Endothelial cell of umbilical vein (primary cell): ENCODE data around the gene RHBDD3. TPM values are rescaled to one million over a fixed set of nuclear protein-coding genes. Genes with fewer than 3 reads are reported as not detected.

Source experiments
- BruUV-seq: library from RNA; stranded (reverse); fragments of 400-500 nt; replicated peaks from 2 replicates; lab custom pipeline; 2021; lab: Mats Ljungman, UMichigan
- CTCF ChIA-PET: fragments of 300-600, 350-600 bp; sonication (Branson Sonifier 250); formaldehyde crosslinking; loops from one replicate; lab custom pipeline; 2021; ENCODE audit warnings: antibody characterized with exemption, inconsistent platforms; lab: Charles Lee
- POLR2A ChIA-PET: fragments of 300-600, 350-600 bp; sonication (Branson Sonifier 250); formaldehyde crosslinking; loops from one replicate; lab custom pipeline; 2021; ENCODE audit warnings: antibody characterized with exemption, inconsistent platforms; lab: Charles Lee
- DNase-seq: peaks from one replicate; pipeline ENCODE4 v3.0.0-alpha.2; 2011; ENCODE audit warnings: low read depth, low spot score
- FAIRE-seq: peaks from 2 replicates; lab custom pipeline; 2011; peaks lifted over from hg19 to GRCh38; lab: Jason Lieb, UNC
- H2AFZ ChIP-seq: 2 replicates; pipeline ENCODE4 v1.6.0; 2012; ENCODE audit warnings: low read depth, low read length, control low read depth, inconsistent platforms
- H3K27ac ChIP-seq: 2 replicates; pipeline ENCODE4 v1.5.1; 2011; ENCODE audit warnings: low read depth, mild to moderate bottlenecking, control low read depth, low read length, moderate library complexity; ENCODE audit not compliant: insufficient read depth
- H3K27me3 ChIP-seq, 2 experiments: 2 replicates each; pipeline versions ENCODE4 v1.6.0 to v1.6.1; 2011; ENCODE audit warnings: low read length in 2 of 2, mixed read lengths in 1 of 2; ENCODE audit not compliant: control insufficient read depth in 2 of 2, insufficient read depth in 2 of 2
- H3K36me3 ChIP-seq, 2 experiments: 2 replicates in 1 of 2; 3 replicates in 1 of 2; pipeline ENCODE4 v1.5.1; 2011; ENCODE audit warnings: low read length in 2 of 2, mild to moderate bottlenecking in 1 of 2, moderate library complexity in 1 of 2; ENCODE audit not compliant: control insufficient read depth in 2 of 2, insufficient read depth in 2 of 2; ENCODE audit errors: extremely low read depth in 1 of 2
- H3K4me1 ChIP-seq: 3 replicates; pipeline ENCODE4 v1.5.1; 2011; ENCODE audit warnings: mild to moderate bottlenecking, low read length; ENCODE audit not compliant: control insufficient read depth, insufficient read depth; ENCODE audit errors: extremely low read depth
- H3K4me2 ChIP-seq: 2 replicates; pipeline ENCODE4 v1.6.1; 2011; ENCODE audit warnings: low read length, control low read depth, mixed read lengths; ENCODE audit not compliant: insufficient read depth
- H3K4me3 ChIP-seq, 3 experiments: fragments of 200-600 bp in 1 of 3; sonication (generic), shearing (Covaris generic) in 1 of 3; replicated peaks in 1 of 3; 2 replicates each; pipeline ENCODE4 v1.5.1; 2011 to 2016; ENCODE audit warnings: control low read depth in 3 of 3, low read length in 3 of 3, mild to moderate bottlenecking in 2 of 3, inconsistent platforms in 1 of 3, low read depth in 1 of 3, moderate library complexity in 1 of 3; ENCODE audit not compliant: insufficient read depth in 1 of 3
- H3K79me2 ChIP-seq: 2 replicates; pipeline ENCODE4 v1.6.0; 2012; ENCODE audit warnings: low read length, inconsistent platforms; ENCODE audit not compliant: control insufficient read depth, insufficient read depth
- H3K9ac ChIP-seq: replicated peaks from 2 replicates; pipeline ENCODE3; 2011; ENCODE audit warnings: low read length, control low read depth; ENCODE audit not compliant: insufficient read depth; ENCODE audit errors: extremely low read depth
- H3K9me1 ChIP-seq: replicated peaks from 3 replicates; pipeline ENCODE4 v1.6.0; 2011; ENCODE audit warnings: mild to moderate bottlenecking, low read length; ENCODE audit not compliant: control insufficient read depth, insufficient read depth; ENCODE audit errors: extremely low read depth
- H3K9me3 ChIP-seq: replicated peaks from 2 replicates; pipeline ENCODE4 v1.5.1; 2012; ENCODE audit warnings: low read length, inconsistent platforms; ENCODE audit not compliant: control insufficient read depth, insufficient read depth
- H4K20me1 ChIP-seq: replicated peaks from 2 replicates; pipeline ENCODE3; 2011; ENCODE audit warnings: mild to moderate bottlenecking, low read length; ENCODE audit not compliant: control insufficient read depth, insufficient read depth; ENCODE audit errors: extremely low read depth
- EZH2 ChIP-seq: IDR thresholded peaks from 2 replicates; pipeline ENCODE4 v1.6.1; 2012; ENCODE audit warnings: borderline replicate concordance, low read depth, mild to moderate bottlenecking, moderate library complexity, low read length, inconsistent platforms; ENCODE audit not compliant: severe bottlenecking
- FOS ChIP-seq: IDR thresholded peaks from 2 replicates; pipeline ENCODE4 v1.6.1; 2011; ENCODE audit warnings: mild to moderate bottlenecking, low read length, moderate library complexity, borderline replicate concordance; ENCODE audit not compliant: insufficient read depth
- GATA2 ChIP-seq: IDR thresholded peaks from 2 replicates; pipeline ENCODE4 v1.7.0; 2011; ENCODE audit warnings: low read depth, mild to moderate bottlenecking, moderate library complexity, mixed read lengths, low read length; ENCODE audit not compliant: insufficient read length, insufficient read depth
- JUN ChIP-seq: IDR thresholded peaks from 2 replicates; pipeline ENCODE4 v1.6.1; 2011; ENCODE audit warnings: borderline replicate concordance, low read depth; ENCODE audit not compliant: insufficient read length, insufficient read depth
- MAX ChIP-seq: IDR thresholded peaks from 2 replicates; pipeline ENCODE4 v1.6.1; 2011; ENCODE audit not compliant: insufficient read depth, insufficient read length
- MYC ChIP-seq: IDR thresholded peaks from one replicate; pipeline ENCODE4 v1.6.1; 2011; ENCODE audit warnings: mild to moderate bottlenecking, low read depth, low read length
- POLR2A ChIP-seq: IDR thresholded peaks from 2 replicates; pipeline ENCODE4 v1.6.1; 2012; ENCODE audit warnings: low read depth, mild to moderate bottlenecking, control low read depth, low read length
- POLR2AphosphoS5 ChIP-seq: IDR thresholded peaks from 2 replicates; pipeline ENCODE4 v1.6.1; 2012; ENCODE audit warnings: low read depth, mild to moderate bottlenecking, control low read depth, low read length, moderate library complexity; ENCODE audit not compliant: insufficient read depth
- dilution Hi-C: fragments of 300-500 bp; cut with MboI; formaldehyde crosslinking; loops from one replicate; pipeline ENCODE4 v1.15.0; 2019; ENCODE audit warnings: low sequenced_read_pairs; ENCODE audit not compliant: extremely low pct_ligation_motif_present
- intact Hi-C: fragments of 100-400 bp; cut with micrococcal nuclease; formaldehyde crosslinking; loops from one replicate; pipeline ENCODE4 v1.10.0; 2022
- polyA plus RNA-seq, 4 experiments: library from polyadenylated mRNA; depleted of rRNA in 3 of 4; stranded (reverse) in 3 of 4; unstranded in 1 of 4; fragments of >200 nt; gene quantifications; 2 replicates each; pipeline versions ENCODE4 v1.2.1 to v1.2.3, GENCODE V29; 2011 to 2012; ENCODE audit warnings: missing spikeins in 1 of 4
- total RNA-seq: library from RNA; stranded (reverse); gene quantifications from 2 replicates; pipeline ENCODE4 v1.2.3, GENCODE V29; 2021
- TF ChIP-seq, protein P1 (sequence below), 2 donors: IDR thresholded peaks; 1 replicate in 1 of 2; 2 replicates in 1 of 2; pipeline ENCODE4 v1.5.1; 2011; ENCODE audit warnings: low read length in 2 of 2, mild to moderate bottlenecking in 2 of 2, moderate library complexity in 2 of 2, control low read depth in 1 of 2, inconsistent platforms in 1 of 2, low read depth in 1 of 2; ENCODE audit not compliant: insufficient read depth in 1 of 2; ENCODE audit errors: extremely low read depth in 1 of 2

The RHBDD3 gene
- total and polyA plus RNA-seq, 2 donors (not counting 3 experiments of a cell fraction or from before 2014, with no cell fraction given): 31.3 to 37.2 TPM

DNA sequence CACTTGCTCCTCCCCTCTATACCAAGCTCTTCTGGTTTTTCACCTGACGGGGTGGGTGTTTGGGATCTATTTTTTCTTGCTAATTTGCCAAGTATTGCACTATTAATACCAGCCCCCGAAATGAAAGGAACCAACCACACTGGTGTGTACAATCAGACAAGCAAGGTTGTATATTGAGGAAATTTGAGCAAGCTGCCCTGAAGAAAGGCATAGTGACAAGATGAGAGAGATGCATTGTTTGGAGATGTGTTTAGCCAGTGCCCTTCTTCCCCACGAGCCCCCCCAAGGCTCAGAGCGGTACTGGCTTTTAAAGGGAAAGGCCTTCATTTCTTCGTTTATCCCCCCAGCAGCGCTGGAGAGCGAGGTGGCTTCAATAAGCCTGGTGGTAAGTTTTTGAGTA is 23.4 kb upstream of the RHBDD3 start:
- dilution Hi-C loops: no loop called here
- Histone ChIP-seq H3K9ac (no peak overlapping the region), H2AFZ (no peak overlapping the region), H3K9me3 (no peaks in the 10 kb centered on the region), H3K4me2 (no peak overlapping the region), H3K4me3 (no peak overlapping the region), H3K36me3 (peaks cover 43 to 55% of the 10 kb centered on the region in 2 experiments), H3K27ac (no peak overlapping the region), H3K27me3 (no peaks in the 10 kb centered on the region), H3K9me1 (no peaks in the 10 kb centered on the region), H4K20me1 (peaks cover 8% of the 10 kb centered on the region), H3K4me1 (no peaks in the 10 kb centered on the region), H3K79me2 (peaks cover 42% of the 10 kb centered on the region)
- intact Hi-C loops: no loop called here
- no TSS peak for BruUV-seq
- TF ChIP-seq POLR2AphosphoS5 (no peak), GATA2 (no peak), FOS (no peak), POLR2A (no peak), MAX (no peak), EZH2 (no peak), MYC (no peak), JUN (no peak)
- TF ChIP-seq, protein P1, sequence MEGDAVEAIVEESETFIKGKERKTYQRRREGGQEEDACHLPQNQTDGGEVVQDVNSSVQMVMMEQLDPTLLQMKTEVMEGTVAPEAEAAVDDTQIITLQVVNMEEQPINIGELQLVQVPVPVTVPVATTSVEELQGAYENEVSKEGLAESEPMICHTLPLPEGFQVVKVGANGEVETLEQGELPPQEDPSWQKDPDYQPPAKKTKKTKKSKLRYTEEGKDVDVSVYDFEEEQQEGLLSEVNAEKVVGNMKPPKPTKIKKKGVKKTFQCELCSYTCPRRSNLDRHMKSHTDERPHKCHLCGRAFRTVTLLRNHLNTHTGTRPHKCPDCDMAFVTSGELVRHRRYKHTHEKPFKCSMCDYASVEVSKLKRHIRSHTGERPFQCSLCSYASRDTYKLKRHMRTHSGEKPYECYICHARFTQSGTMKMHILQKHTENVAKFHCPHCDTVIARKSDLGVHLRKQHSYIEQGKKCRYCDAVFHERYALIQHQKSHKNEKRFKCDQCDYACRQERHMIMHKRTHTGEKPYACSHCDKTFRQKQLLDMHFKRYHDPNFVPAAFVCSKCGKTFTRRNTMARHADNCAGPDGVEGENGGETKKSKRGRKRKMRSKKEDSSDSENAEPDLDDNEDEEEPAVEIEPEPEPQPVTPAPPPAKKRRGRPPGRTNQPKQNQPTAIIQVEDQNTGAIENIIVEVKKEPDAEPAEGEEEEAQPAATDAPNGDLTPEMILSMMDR (IDR thresholded peaks at IDR 0.05; ENCODE audit: extremely low read depth in 1 of 2, insufficient read depth in 1 of 2, low read depth in 1 of 2, low read length in 2 of 2): no peak
- POLR2A ChIA-PET: no interaction called here
- no peak for FAIRE-seq
- CTCF ChIA-PET: no interaction called here
- no peak for DNase-seq
